Activated T-cell treated with anti-CD3 and anti-CD28 coated beads, Interleukin-2, amount 50 U/mL, for 72 hours (primary cell): Measurements from ENCODE around the gene EMP2. TPM values are rescaled to one million over a fixed set of nuclear protein-coding genes. Genes with fewer than 3 reads are reported as not detected.

ENCODE experiments used
- ATAC-seq, 2 donors: fragments of 150-1000 bp; cut with Tn5 transposase; replicated peaks in 1 of 2; 2 replicates each; pipeline ENCODE4 v1.10.0; 2021; ENCODE audit warnings: moderate library complexity in 2 of 2, mild to moderate bottlenecking in 1 of 2
- DNase-seq, 2 donors: peaks; one replicate each; pipeline ENCODE4 v3.0.0; 2021 to 2022; ENCODE audit warnings: mixed read lengths in 1 of 2
- H3K27ac Mint-ChIP-seq: one replicate; pipeline ENCODE4 v1.8.0; 2022; ENCODE audit warnings: mild to moderate bottlenecking, moderate library complexity, mixed read lengths
- H3K27me3 Mint-ChIP-seq: one replicate; pipeline ENCODE4 v1.8.0; 2022; ENCODE audit warnings: low read depth, mixed read lengths
- H3K36me3 Mint-ChIP-seq, 2 donors: one replicate each; pipeline ENCODE4 v1.8.0; 2022; ENCODE audit warnings: mixed read lengths in 2 of 2, mild to moderate bottlenecking in 1 of 2; ENCODE audit not compliant: insufficient read depth in 2 of 2
- H3K4me1 Mint-ChIP-seq: one replicate; pipeline ENCODE4 v1.8.0; 2022; ENCODE audit warnings: low read depth, mixed read lengths
- H3K4me3 Mint-ChIP-seq, 2 donors: one replicate each; pipeline ENCODE4 v1.8.0; 2022; ENCODE audit warnings: mild to moderate bottlenecking in 2 of 2, mixed read lengths in 2 of 2, moderate library complexity in 2 of 2
- H3K9me3 Mint-ChIP-seq, 2 donors: one replicate each; pipeline ENCODE4 v1.8.0; 2022; ENCODE audit warnings: mixed read lengths in 2 of 2
- total RNA-seq, 2 donors: library from RNA; stranded (reverse); gene quantifications; one replicate each; pipeline ENCODE4 v1.2.3, GENCODE V29; 2022

The EMP2 gene
- total RNA-seq, 2 donors from 2014 or later: 0.07 TPM; not detected in 1

DNA sequence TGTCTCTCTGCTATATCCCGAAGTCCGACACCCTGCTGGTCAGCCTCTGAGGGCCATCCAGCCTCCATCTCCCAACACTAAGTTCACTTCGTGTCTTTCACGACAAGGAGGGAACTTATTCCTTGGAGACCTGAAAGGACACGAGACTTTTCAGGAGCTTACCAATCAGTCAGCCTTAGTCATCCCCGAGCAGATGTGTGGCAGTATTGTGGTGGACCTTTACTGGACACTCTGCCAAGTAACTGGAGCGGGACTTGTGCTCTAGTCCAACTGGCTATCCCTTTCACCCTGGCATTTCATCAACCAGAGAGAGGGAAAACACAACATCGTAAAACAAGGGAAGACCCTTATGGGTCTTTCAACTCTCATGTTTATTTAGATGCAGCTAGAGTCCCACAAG, 87.1 kb downstream of the EMP2 start:
- ATAC-seq (no peak), DNase-seq (no peak)
- Mint-ChIP-seq H3K27ac (no peak overlapping the region), H3K36me3 (peaks cover 11 to 13% of the 10 kb centered on the region in 2 donors), H3K9me3 (peaks cover 14% of the 10 kb centered on the region in 2 donors), H3K4me3 (no peak overlapping the region), H3K27me3 (no peaks in the 10 kb centered on the region), H3K4me1 (no peaks in the 10 kb centered on the region)

DNA sequence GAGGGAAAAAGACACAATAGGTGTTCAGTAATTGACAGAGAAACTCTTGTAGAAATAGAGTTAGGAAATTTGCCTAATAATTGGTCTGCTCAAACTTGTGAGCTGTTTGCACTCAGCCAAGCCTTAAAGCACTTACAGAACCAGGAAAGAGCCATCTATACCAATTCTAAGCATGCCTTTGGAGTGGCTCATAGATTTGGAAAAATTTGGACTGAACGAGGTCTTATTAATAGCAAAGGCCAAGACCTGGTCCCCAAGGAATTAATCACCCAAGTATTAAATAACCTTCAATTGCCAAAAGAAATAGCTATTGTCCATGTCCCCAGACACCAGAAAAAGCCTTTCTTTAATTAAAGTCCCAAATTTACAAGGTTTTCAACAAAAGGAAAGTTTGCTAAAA, 90.3 kb downstream of the EMP2 start:
- DNase-seq: no peak
- ATAC-seq: no peak
- H3K9me3 Mint-ChIP-seq: peaks cover 13 to 14% of the 10 kb centered on the region in 2 donors
- no peaks in the 10 kb centered on the region for H3K4me1 Mint-ChIP-seq
- no peak overlapping the region for H3K4me3 Mint-ChIP-seq
- peaks cover 11 to 14% of the 10 kb centered on the region in 2 donors for H3K36me3 Mint-ChIP-seq
- H3K27ac Mint-ChIP-seq: no peak overlapping the region
- no peaks in the 10 kb centered on the region for H3K27me3 Mint-ChIP-seq

- no peak for ATAC-seq
- peaks cover 9 to 21% of the 10 kb centered on the region in 2 donors for H3K36me3 Mint-ChIP-seq
These were observed 94.6 kb downstream of the EMP2 start for GRCh38 chr16:10485698-10486382.

DNA sequence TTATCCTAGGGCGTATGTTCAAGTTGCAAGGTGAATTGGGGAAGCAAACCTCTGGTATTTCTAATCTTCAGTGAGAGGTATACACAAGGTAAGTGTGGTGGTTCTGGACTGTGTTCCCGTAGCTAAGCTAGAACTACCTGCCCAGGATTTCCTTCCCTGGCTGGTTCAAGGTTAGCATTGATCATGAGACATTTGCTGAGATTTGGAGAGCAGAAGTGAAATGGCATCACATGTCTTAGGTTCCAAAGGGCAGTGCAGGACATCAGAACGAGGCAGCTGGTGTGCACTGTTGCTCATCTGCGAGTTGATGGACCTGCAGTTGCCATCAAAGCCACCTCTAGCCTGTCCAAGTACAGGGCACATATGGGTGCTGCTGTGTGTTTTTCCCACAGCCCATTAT, 95.2 kb downstream of the EMP2 start:
- Mint-ChIP-seq H3K9me3 (peaks cover 7 to 14% of the 10 kb centered on the region in 2 donors), H3K4me1 (no peaks in the 10 kb centered on the region), H3K27me3 (no peaks in the 10 kb centered on the region), H3K27ac (no peak overlapping the region), H3K4me3 (no peak overlapping the region), H3K36me3 (peaks cover 11 to 26% of the 10 kb centered on the region in 2 donors)
- ATAC-seq (no peak), DNase-seq (no peak)

More at GRCh38 chr16:10485698-10486382, 94.6 kb downstream of the EMP2 start:
- H3K4me3 Mint-ChIP-seq: no peak overlapping the region
- no peak overlapping the region for H3K27ac Mint-ChIP-seq
- H3K9me3 Mint-ChIP-seq: peaks cover 7 to 13% of the 10 kb centered on the region in 2 donors
- no peaks in the 10 kb centered on the region for H3K4me1 Mint-ChIP-seq
- no peaks in the 10 kb centered on the region for H3K27me3 Mint-ChIP-seq
- DNase-seq: no peak

GRCh38 chr16:10480151-10480550, 100.2 kb downstream of the EMP2 start:
- H3K4me1 Mint-ChIP-seq: no peaks in the 10 kb centered on the region
- DNase-seq (no peak), ATAC-seq (no peak)
- no peak overlapping the region for H3K4me3 Mint-ChIP-seq
- H3K27ac Mint-ChIP-seq: peak overlapping the region; percentile 16
- no peaks in the 10 kb centered on the region for H3K27me3 Mint-ChIP-seq
- H3K9me3 Mint-ChIP-seq: peaks cover 4 to 15% of the 10 kb centered on the region in 2 donors
- peaks cover 19 to 37% of the 10 kb centered on the region in 2 donors for H3K36me3 Mint-ChIP-seq

Other genes starting within 250 kb of the EMP2 start
- 10 to 100 TPM; 25.7 to 29.3 TPM for gene ATF7IP2, start 194.5 kb downstream of the EMP2 start, total RNA-seq
- under 1 TPM in 1 of 2 donors, not detected in 1; 0.23 TPM for gene TEKT5, start 114.3 kb upstream of the EMP2 start, total RNA-seq
- 10 to 100 TPM; 22.4 to 24.9 TPM for gene NUBP1, start 163.2 kb upstream of the EMP2 start, total RNA-seq
- under 1 TPM in 1 of 2 donors, not detected in 1; 0.60 TPM for gene TVP23A, start 238.2 kb upstream of the EMP2 start, total RNA-seq